ENCODE results near the gene TNNT2.

Gene TNNT2

DNA sequence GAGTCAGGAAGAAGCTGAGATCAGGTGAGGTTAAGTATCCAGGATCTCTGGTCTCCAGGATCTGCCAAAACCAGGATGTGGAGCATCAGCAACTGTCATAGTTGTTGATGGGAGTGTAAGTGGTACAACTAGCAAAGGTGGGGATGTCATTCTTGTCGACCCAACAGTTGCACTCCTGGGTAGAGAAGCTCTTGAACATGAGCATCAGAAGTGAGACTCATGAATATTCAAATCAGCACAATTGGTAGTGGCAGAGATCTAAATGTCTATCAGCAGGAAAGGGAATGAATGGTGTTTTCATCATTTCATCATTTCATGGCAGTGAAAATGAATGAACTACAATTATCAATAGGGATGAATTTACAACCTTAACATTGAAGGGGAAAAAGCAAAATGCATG, 25.9 kb upstream of the TNNT2 start:
- TF ChIP-seq, protein P1, sequence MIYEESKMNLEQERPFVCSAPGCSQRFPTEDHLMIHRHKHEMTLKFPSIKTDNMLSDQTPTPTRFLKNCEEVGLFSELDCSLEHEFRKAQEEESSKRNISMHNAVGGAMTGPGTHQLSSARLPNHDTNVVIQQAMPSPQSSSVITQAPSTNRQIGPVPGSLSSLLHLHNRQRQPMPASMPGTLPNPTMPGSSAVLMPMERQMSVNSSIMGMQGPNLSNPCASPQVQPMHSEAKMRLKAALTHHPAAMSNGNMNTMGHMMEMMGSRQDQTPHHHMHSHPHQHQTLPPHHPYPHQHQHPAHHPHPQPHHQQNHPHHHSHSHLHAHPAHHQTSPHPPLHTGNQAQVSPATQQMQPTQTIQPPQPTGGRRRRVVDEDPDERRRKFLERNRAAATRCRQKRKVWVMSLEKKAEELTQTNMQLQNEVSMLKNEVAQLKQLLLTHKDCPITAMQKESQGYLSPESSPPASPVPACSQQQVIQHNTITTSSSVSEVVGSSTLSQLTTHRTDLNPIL (CRISPR knock-in tag; IDR thresholded peaks at IDR 0.05; ENCODE audit: low read depth) = no peak
- ATAC-seq = no peak

DNA sequence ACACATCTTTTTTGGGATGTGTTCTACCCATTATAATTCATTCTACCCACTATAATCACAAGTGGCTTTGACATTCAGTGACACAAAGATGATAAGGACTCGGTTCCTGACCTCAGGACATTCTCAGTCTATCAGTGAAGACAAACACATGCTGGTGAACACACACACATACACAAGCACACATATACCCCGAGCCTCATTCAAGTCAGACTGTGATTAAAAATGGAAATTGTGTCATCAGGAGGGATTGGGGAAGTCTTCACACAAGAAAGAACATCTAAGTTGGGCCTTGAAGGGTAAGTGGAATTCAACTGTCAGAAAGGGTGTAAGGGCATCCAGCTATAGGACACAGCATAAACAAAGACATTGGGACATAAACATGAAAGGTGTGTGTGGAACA, 24.2 kb upstream of the TNNT2 start:
- ATAC-seq = no peak
- TF ChIP-seq ZFP30 (CRISPR knock-in tag; IDR thresholded peaks at IDR 0.05) (no peak), ZC3H10 (CRISPR knock-in tag; IDR thresholded peaks at IDR 0.05) (no peak), SNAI2 (CRISPR knock-in tag; IDR thresholded peaks at IDR 0.05) (no peak), TOX (CRISPR knock-in tag; IDR thresholded peaks at IDR 0.05; ENCODE audit: borderline replicate concordance) (no peak), TCF4 (CRISPR knock-in tag; IDR thresholded peaks at IDR 0.05; ENCODE audit: borderline replicate concordance) (no peak), ARNTL (CRISPR knock-in tag; IDR thresholded peaks at IDR 0.05; ENCODE audit: borderline replicate concordance, low read depth) (no peak), GLIS3 (CRISPR knock-in tag; IDR thresholded peaks at IDR 0.05) (no peak), ZNF565 (CRISPR knock-in tag; conservative IDR thresholded peaks at IDR 0.05; ENCODE audit: low read depth) (no peak), RARB (CRISPR knock-in tag; IDR thresholded peaks at IDR 0.05) (no peak), CSDC2 (CRISPR knock-in tag; IDR thresholded peaks at IDR 0.05) (no peak), ISL1 (CRISPR knock-in tag; IDR thresholded peaks at IDR 0.05) (no peak), ESRRG (CRISPR knock-in tag; IDR thresholded peaks at IDR 0.05) (no peak), ZNF8 (CRISPR knock-in tag; IDR thresholded peaks at IDR 0.05) (no peak)
- TF ChIP-seq, protein P2, sequence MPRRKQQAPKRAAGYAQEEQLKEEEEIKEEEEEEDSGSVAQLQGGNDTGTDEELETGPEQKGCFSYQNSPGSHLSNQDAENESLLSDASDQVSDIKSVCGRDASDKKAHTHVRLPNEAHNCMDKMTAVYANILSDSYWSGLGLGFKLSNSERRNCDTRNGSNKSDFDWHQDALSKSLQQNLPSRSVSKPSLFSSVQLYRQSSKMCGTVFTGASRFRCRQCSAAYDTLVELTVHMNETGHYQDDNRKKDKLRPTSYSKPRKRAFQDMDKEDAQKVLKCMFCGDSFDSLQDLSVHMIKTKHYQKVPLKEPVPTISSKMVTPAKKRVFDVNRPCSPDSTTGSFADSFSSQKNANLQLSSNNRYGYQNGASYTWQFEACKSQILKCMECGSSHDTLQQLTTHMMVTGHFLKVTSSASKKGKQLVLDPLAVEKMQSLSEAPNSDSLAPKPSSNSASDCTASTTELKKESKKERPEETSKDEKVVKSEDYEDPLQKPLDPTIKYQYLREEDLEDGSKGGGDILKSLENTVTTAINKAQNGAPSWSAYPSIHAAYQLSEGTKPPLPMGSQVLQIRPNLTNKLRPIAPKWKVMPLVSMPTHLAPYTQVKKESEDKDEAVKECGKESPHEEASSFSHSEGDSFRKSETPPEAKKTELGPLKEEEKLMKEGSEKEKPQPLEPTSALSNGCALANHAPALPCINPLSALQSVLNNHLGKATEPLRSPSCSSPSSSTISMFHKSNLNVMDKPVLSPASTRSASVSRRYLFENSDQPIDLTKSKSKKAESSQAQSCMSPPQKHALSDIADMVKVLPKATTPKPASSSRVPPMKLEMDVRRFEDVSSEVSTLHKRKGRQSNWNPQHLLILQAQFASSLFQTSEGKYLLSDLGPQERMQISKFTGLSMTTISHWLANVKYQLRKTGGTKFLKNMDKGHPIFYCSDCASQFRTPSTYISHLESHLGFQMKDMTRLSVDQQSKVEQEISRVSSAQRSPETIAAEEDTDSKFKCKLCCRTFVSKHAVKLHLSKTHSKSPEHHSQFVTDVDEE (CRISPR knock-in tag; IDR thresholded peaks at IDR 0.05) = no peak
- TF ChIP-seq, protein P3, sequence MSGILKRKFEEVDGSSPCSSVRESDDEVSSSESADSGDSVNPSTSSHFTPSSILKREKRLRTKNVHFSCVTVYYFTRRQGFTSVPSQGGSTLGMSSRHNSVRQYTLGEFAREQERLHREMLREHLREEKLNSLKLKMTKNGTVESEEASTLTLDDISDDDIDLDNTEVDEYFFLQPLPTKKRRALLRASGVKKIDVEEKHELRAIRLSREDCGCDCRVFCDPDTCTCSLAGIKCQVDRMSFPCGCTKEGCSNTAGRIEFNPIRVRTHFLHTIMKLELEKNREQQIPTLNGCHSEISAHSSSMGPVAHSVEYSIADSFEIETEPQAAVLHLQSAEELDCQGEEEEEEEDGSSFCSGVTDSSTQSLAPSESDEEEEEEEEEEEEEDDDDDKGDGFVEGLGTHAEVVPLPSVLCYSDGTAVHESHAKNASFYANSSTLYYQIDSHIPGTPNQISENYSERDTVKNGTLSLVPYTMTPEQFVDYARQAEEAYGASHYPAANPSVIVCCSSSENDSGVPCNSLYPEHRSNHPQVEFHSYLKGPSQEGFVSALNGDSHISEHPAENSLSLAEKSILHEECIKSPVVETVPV (CRISPR knock-in tag; IDR thresholded peaks at IDR 0.05) = no peak
- TF ChIP-seq, protein P1 (CRISPR knock-in tag; IDR thresholded peaks at IDR 0.05; ENCODE audit: low read depth) = no peak
- TF ChIP-seq, protein P4, sequence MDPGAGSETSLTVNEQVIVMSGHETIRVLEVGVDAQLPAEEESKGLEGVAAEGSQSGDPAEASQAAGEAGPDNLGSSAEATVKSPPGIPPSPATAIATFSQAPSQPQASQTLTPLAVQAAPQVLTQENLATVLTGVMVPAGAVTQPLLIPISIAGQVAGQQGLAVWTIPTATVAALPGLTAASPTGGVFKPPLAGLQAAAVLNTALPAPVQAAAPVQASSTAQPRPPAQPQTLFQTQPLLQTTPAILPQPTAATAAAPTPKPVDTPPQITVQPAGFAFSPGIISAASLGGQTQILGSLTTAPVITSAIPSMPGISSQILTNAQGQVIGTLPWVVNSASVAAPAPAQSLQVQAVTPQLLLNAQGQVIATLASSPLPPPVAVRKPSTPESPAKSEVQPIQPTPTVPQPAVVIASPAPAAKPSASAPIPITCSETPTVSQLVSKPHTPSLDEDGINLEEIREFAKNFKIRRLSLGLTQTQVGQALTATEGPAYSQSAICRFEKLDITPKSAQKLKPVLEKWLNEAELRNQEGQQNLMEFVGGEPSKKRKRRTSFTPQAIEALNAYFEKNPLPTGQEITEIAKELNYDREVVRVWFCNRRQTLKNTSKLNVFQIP (CRISPR knock-in tag; IDR thresholded peaks at IDR 0.05; ENCODE audit: borderline replicate concordance, low read depth) = no peak
- TF ChIP-seq, protein P5, sequence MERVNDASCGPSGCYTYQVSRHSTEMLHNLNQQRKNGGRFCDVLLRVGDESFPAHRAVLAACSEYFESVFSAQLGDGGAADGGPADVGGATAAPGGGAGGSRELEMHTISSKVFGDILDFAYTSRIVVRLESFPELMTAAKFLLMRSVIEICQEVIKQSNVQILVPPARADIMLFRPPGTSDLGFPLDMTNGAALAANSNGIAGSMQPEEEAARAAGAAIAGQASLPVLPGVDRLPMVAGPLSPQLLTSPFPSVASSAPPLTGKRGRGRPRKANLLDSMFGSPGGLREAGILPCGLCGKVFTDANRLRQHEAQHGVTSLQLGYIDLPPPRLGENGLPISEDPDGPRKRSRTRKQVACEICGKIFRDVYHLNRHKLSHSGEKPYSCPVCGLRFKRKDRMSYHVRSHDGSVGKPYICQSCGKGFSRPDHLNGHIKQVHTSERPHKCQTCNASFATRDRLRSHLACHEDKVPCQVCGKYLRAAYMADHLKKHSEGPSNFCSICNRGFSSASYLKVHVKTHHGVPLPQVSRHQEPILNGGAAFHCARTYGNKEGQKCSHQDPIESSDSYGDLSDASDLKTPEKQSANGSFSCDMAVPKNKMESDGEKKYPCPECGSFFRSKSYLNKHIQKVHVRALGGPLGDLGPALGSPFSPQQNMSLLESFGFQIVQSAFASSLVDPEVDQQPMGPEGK (CRISPR knock-in tag; IDR thresholded peaks at IDR 0.05; ENCODE audit: borderline replicate concordance) = no peak

DNA sequence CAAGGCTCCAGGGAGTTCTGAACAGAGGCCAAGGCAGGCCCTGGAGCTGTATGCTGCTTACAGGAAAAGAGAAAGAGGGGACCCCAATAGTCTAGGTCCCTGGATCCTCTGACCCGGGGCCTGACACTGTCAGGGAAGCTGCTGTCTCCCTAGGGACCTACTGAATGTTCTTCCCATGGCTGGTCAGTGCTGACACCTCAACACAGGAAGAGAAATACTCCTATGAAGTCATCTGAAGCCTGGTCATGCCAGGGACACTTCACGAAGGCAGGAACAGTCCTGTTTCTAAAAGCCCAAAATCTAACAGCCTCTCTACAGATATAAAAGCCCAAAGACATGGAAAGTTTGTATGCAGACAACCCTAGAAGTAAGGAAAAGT, 23.4 kb upstream of the TNNT2 start:
- ATAC-seq = no peak
- TF ChIP-seq ZNF565 (CRISPR knock-in tag; conservative IDR thresholded peaks at IDR 0.05; ENCODE audit: low read depth) = no peak
- no peak for TF ChIP-seq PPARA (CRISPR knock-in tag; IDR thresholded peaks at IDR 0.05; ENCODE audit: borderline replicate concordance)
- no peak for TF ChIP-seq ISL1 (CRISPR knock-in tag; IDR thresholded peaks at IDR 0.05)
- no peak for TF ChIP-seq ZNF8 (CRISPR knock-in tag; IDR thresholded peaks at IDR 0.05)
- TF ChIP-seq GLIS3 (CRISPR knock-in tag; IDR thresholded peaks at IDR 0.05) = no peak
